ENCODE data around the gene KDM2A. TPM values are rescaled to one million over a fixed set of nuclear protein-coding genes. Genes with fewer than 3 reads are reported as not detected.
A peak's percentile ranks its signal among the peaks of the same experiment; 100 is the strongest.

Gene KDM2A
- total RNA-seq, 1 donor from 2014 or later: 70.4 TPM

DNA sequence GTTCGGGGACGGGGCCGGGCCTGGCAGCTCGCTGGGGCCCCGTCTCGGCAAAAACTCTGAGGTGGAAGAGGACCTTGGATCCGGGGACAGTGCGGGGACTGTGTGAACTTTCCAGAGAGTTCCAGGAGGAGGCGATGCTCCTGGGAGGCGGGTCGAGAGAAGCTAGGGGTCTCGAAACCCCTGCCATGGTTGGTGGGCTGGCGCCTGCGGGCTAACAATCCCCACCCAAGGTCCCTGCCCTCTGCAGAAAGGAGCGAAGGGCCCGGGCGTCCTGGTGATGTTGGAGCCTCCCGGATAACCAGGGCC lies 142.5 kb downstream of the KDM2A start:
- Mint-ChIP-seq H3K9me3 (ENCODE audit: unreplicated experiment) (no peaks in the 10 kb centered on the region), H3K27ac (ENCODE audit: unreplicated experiment) (no peak overlapping the region), H3K27me3 (ENCODE audit: low read depth, unreplicated experiment) (peaks cover 5% of the 10 kb centered on the region), H3K4me3 (ENCODE audit: unreplicated experiment) (peak overlapping the region; percentile 27), H3K4me1 (ENCODE audit: low read depth, unreplicated experiment) (peaks cover 9% of the 10 kb centered on the region), H3K36me3 (ENCODE audit: low read depth, unreplicated experiment) (peaks cover 5% of the 10 kb centered on the region)
- no peak overlapping the region for H3K4me3 ChIP-seq (ENCODE audit: insufficient read depth, low read depth, low read length)
- no peaks in the 10 kb centered on the region for H3K27me3 ChIP-seq (ENCODE audit: insufficient read depth, low read length)
- H3K9ac ChIP-seq (ENCODE audit: low read length): no peak overlapping the region
- peak overlapping the region; percentile 59 for H2AFZ ChIP-seq (ENCODE audit: low read depth, low read length)
- no peak overlapping the region for H3K27ac ChIP-seq (ENCODE audit: low read depth, low read length)
- DNase-seq (ENCODE audit: low read depth): no peak
- H3K79me2 ChIP-seq (ENCODE audit: insufficient read depth, low read length): peaks cover 7% of the 10 kb centered on the region
- H3K4me2 ChIP-seq (ENCODE audit: low read length): peak overlapping the region; percentile 96
- TF ChIP-seq EZH2 (IDR thresholded peaks at IDR 0.05; ENCODE audit: insufficient read depth, low read length) (no peak), CTCF (IDR thresholded peaks at IDR 0.05; ENCODE audit: insufficient read depth, low read depth, low read length) (no peak)
- peaks cover 6% of the 10 kb centered on the region for H3K36me3 ChIP-seq (ENCODE audit: insufficient read depth, low read length)
- peaks cover 1% of the 10 kb centered on the region for H4K20me1 ChIP-seq (ENCODE audit: insufficient read depth, low read length)
- H3K4me1 ChIP-seq (ENCODE audit: insufficient read depth, low read length): peaks cover 15% of the 10 kb centered on the region
- no peak for FAIRE-seq
- H3K9me3 ChIP-seq (ENCODE audit: insufficient read depth, low read depth, low read length): no peaks in the 10 kb centered on the region

DNA sequence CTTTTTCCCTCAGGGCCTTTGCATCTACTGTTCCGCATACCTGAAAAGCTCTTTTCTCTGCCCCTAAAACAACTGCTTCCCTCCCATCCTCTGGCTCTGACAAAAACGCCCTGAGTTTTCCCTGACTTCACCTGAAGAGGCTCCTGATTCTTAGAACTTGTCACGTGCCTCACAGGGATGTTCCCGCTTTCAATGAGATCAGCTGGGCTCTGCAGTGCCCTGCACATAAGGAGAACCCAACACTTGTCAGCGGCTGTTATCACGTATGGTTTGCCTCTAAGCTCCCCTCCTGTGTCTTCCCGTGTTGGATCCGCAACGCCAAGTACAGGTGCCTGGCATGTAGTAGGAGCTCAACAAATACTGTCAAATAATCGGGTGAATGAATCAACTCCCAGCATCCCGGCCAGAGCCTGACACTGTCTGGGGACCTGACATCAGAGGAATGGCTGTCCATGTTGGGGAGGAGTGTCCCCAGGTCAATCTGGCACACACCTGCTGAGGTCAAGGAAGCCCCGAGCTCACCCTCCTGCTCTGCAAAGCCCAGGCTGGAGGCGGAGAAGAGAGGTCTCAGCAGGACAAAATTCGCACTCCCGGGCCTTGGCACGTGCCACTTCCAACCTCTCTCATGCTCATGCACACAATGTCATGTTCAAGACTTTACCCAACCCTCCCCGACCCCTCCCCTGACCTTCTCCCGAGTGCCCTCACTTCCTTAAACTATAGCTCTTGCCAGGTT lies 143.1 kb downstream of the KDM2A start:
- Histone ChIP-seq H4K20me1 (ENCODE audit: insufficient read depth, low read length) (peaks cover 2% of the 10 kb centered on the region), H3K27ac (ENCODE audit: low read depth, low read length) (no peak overlapping the region), H3K4me3 (ENCODE audit: insufficient read depth, low read depth, low read length) (no peak overlapping the region), H3K9me3 (ENCODE audit: insufficient read depth, low read depth, low read length) (no peaks in the 10 kb centered on the region), H3K4me1 (ENCODE audit: insufficient read depth, low read length) (peaks cover 16% of the 10 kb centered on the region), H3K36me3 (ENCODE audit: insufficient read depth, low read length) (peaks cover 1% of the 10 kb centered on the region), H3K79me2 (ENCODE audit: insufficient read depth, low read length) (peaks cover 12% of the 10 kb centered on the region), H2AFZ (ENCODE audit: low read depth, low read length) (peak overlapping the region; percentile 59), H3K9ac (ENCODE audit: low read length) (no peak overlapping the region), H3K4me2 (ENCODE audit: low read length) (peak overlapping the region; percentile 96), H3K27me3 (ENCODE audit: insufficient read depth, low read length) (no peaks in the 10 kb centered on the region)
- H3K4me3 Mint-ChIP-seq (ENCODE audit: unreplicated experiment): no peak overlapping the region
- peaks cover 5% of the 10 kb centered on the region for H3K27me3 Mint-ChIP-seq (ENCODE audit: low read depth, unreplicated experiment)
- peaks cover 5% of the 10 kb centered on the region for H3K36me3 Mint-ChIP-seq (ENCODE audit: low read depth, unreplicated experiment)
- DNase-seq (ENCODE audit: low read depth) (no peak), FAIRE-seq (no peak)
- H3K4me1 Mint-ChIP-seq (ENCODE audit: low read depth, unreplicated experiment): peaks cover 9% of the 10 kb centered on the region
- H3K9me3 Mint-ChIP-seq (ENCODE audit: unreplicated experiment): no peaks in the 10 kb centered on the region
- H3K27ac Mint-ChIP-seq (ENCODE audit: unreplicated experiment): no peak overlapping the region
- TF ChIP-seq CTCF (IDR thresholded peaks at IDR 0.05; ENCODE audit: insufficient read depth, low read depth, low read length): no peak
- TF ChIP-seq EZH2 (IDR thresholded peaks at IDR 0.05; ENCODE audit: insufficient read depth, low read length): no peak

Measured in astrocyte (in vitro differentiated cells and primary cell).